ENCODE data around the gene MRS2. TPM values are rescaled to one million over a fixed set of nuclear protein-coding genes. Genes with fewer than 3 reads are reported as not detected.
A peak's percentile ranks its signal among the peaks of the same experiment; 100 is the strongest.
"Not testable (repeated sequence)": the region's sequence is repeated elsewhere in the genome, so short reads cannot be mapped to it uniquely, and the experiment has no call there.

MRS2 gene
- total RNA-seq, 1 experiment from 2014 or later: 37.3 TPM

DNA sequence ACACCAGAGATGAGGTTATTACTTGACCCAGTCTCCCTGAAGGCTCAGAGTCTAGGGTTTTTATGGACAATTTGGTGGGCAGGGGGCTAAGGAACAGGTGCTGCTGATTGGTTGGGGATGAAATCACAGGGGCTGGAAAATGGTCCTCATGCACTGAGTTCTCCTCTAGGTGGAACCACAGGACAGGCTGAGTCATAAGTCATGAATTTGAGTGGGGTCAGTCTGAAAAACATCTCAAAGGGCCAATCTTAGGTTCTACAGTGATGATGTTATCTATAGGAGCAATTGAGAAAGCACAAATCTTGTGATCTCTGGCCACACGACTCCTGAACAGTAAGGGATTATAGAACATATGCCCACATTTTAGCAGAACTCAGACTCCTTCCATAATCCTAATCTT lies 5.9 kb upstream of the MRS2 start:
- H3K9me2 ChIP-seq (replicated peaks; ENCODE audit: insufficient read depth, low read length): peaks cover 5% of the 10 kb centered on the region; the same call in 1 of the 2 replicates
- H3K4me1 ChIP-seq (ENCODE audit: low read length): peaks cover 25% of the 10 kb centered on the region
- no peak overlapping the region for H3K4me2 ChIP-seq (ENCODE audit: low read depth, low read length, poor library complexity, severe bottlenecking)
- H4K20me1 ChIP-seq (ENCODE audit: insufficient read depth, low read depth, low read length): no peaks in the 10 kb centered on the region
- no peak overlapping the region for H2AFZ ChIP-seq (ENCODE audit: low read length)
- H3K27ac ChIP-seq (ENCODE audit: low read length): no peak overlapping the region
- no peak for DNase-seq
- no peaks in the 10 kb centered on the region; the same call in 1 of the 2 replicates for H3K36me3 ChIP-seq (ENCODE audit: insufficient read depth, low read length)
- H3K4me3 ChIP-seq (ENCODE audit: low read length): no peak overlapping the region
- H3K27me3 ChIP-seq (ENCODE audit: low read length): no peaks in the 10 kb centered on the region; the same call in 1 of the 2 replicates
- H3K9ac ChIP-seq (ENCODE audit: low read length): no peak overlapping the region
- peaks cover 2% of the 10 kb centered on the region for H3K79me2 ChIP-seq (ENCODE audit: low read length)
- H3K9me3 ChIP-seq (ENCODE audit: low read length): peaks cover 12% of the 10 kb centered on the region

DNA sequence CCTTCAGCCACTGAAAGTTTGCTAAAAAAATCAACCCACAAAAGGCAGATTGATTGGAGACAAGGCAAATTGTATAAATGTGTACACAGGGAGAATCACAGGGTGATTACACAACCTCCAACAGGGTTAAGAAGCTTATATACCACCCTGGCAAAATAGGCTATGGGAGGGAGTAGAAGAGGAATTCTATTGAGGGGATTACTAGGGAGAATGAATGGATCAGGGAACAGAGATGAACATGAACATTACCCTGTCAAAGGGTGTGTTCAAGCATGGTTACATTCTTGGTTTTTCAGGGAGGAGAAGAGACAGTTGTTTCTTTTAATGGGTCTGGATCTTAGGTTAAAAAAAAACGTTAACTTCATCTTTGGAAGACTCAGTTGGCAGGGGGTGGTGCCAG lies 5.1 kb upstream of the MRS2 start:
- Histone ChIP-seq H3K79me2 (ENCODE audit: low read length) (peaks cover 10% of the 10 kb centered on the region), H2AFZ (ENCODE audit: low read length) (no peak overlapping the region), H3K4me1 (ENCODE audit: low read length) (peaks cover 29% of the 10 kb centered on the region), H4K20me1 (ENCODE audit: insufficient read depth, low read depth, low read length) (no peaks in the 10 kb centered on the region), H3K27me3 (ENCODE audit: low read length) (no peaks in the 10 kb centered on the region; the same call in 1 of the 2 replicates), H3K36me3 (ENCODE audit: insufficient read depth, low read length) (no peaks in the 10 kb centered on the region; the same call in 1 of the 2 replicates), H3K27ac (ENCODE audit: low read length) (no peak overlapping the region), H3K9me2 (replicated peaks; ENCODE audit: insufficient read depth, low read length) (peaks cover 7% of the 10 kb centered on the region; the same call in 1 of the 2 replicates), H3K4me3 (ENCODE audit: low read length) (no peak overlapping the region), H3K4me2 (ENCODE audit: low read depth, low read length, poor library complexity, severe bottlenecking) (no peak overlapping the region), H3K9ac (ENCODE audit: low read length) (no peak overlapping the region), H3K9me3 (ENCODE audit: low read length) (peaks cover 12% of the 10 kb centered on the region)
- DNase-seq: no peak

DNA sequence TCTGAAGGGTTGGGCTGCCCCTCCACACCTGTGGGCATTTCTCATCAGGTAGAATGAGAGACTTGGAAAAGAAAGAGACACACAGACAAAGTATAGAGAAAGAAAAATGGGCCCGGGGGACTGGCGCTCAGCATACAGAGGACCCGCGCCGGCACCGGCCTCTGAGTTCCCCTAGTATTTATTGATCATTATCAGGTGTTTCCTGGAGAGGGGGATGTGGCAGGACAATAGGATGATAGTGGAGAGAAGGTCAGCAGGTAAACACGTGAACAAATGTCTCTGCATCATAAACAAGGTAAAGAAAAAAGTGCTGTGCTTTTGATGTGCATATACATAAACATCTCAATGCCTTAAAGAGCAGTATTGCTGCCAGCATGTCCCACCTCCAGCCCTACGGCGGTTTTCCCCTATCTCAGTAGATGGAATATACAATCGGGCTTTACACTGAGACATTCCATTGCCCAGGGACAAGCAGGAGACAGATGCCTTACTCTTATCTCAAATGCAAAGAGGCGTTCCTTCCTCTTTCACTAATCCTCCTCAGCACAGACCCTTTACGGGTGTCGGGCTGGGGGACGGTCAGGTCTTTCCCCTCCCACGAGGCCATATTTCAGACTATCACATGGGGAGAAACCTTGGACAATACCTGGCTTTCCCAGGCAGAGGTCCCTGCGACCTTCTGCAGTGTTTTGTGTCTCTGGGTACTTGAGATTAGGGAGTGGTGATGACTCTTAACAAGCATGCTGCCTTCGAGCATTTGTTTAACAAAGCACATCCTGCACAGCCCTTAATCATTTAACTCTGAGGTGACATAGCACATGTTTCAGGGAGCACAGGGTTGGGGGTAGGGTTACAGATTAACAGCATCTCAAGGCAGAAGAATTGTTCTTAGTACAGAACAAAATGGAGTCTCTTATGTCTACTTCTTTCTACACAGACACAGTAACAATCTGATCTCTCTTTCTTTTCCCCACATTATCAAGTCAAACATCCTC lies 2.4 kb upstream of the MRS2 start:
- peak; percentile 71 for DNase-seq
- H3K9ac ChIP-seq (ENCODE audit: low read length): peak overlapping the region; percentile 45
- peaks cover 12% of the 10 kb centered on the region for H3K9me3 ChIP-seq (ENCODE audit: low read length)
- H2AFZ ChIP-seq (ENCODE audit: low read length): peak overlapping the region; percentile 84; the same call in 1 of the 2 replicates
- H3K27ac ChIP-seq (ENCODE audit: low read length): peak overlapping the region; percentile 70
- peaks cover 45% of the 10 kb centered on the region for H3K4me1 ChIP-seq (ENCODE audit: low read length)
- peaks cover 37% of the 10 kb centered on the region for H3K79me2 ChIP-seq (ENCODE audit: low read length)
- H3K36me3 ChIP-seq (ENCODE audit: insufficient read depth, low read length); H3K27me3 ChIP-seq (ENCODE audit: low read length); H3K9me2 ChIP-seq (replicated peaks; ENCODE audit: insufficient read depth, low read length); H4K20me1 ChIP-seq (ENCODE audit: insufficient read depth, low read depth, low read length): not testable (repeated sequence)
- peak overlapping the region; percentile 56 for H3K4me2 ChIP-seq (ENCODE audit: low read depth, low read length, poor library complexity, severe bottlenecking)
- peak overlapping the region; percentile 32; the same call in 1 of the 2 replicates for H3K4me3 ChIP-seq (ENCODE audit: low read length)

DNA sequence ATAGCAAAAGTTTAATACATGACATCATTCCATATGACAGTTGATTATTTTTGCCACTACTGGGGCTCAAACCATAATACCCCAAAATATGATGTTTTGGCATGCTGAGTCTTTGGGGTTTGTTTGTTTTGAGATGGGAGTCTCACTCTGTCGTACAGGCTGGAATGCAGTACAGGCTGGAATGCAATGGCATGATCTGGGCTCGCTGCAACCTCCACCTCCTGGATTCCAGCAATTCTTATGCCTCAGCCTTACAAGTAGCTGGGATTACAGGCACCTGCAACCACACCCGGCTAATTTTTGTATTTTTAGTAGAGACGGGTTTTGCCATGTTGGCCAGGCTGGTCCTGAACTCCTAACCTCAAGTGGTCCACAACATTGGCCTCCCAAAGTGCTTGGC lies 1.3 kb upstream of the MRS2 start:
- peaks cover 7% of the 10 kb centered on the region; the same call in 1 of the 2 replicates for H3K9me3 ChIP-seq (ENCODE audit: low read length)
- H3K9me2 ChIP-seq (replicated peaks; ENCODE audit: insufficient read depth, low read length): peaks cover 7% of the 10 kb centered on the region; the same call in 1 of the 2 replicates
- H3K9ac ChIP-seq (ENCODE audit: low read length): peak overlapping the region; percentile 45; the same call in 1 of the 2 replicates
- H3K27ac ChIP-seq (ENCODE audit: low read length): peak overlapping the region; percentile 70
- H4K20me1 ChIP-seq (ENCODE audit: insufficient read depth, low read depth, low read length): no peaks in the 10 kb centered on the region
- peak overlapping the region; percentile 56 for H3K4me2 ChIP-seq (ENCODE audit: low read depth, low read length, poor library complexity, severe bottlenecking)
- peaks cover 13% of the 10 kb centered on the region for H3K36me3 ChIP-seq (ENCODE audit: insufficient read depth, low read length)
- no peak overlapping the region for H3K4me3 ChIP-seq (ENCODE audit: low read length)
- no peaks in the 10 kb centered on the region; the same call in 1 of the 2 replicates for H3K27me3 ChIP-seq (ENCODE audit: low read length)
- no peak for DNase-seq
- H3K4me1 ChIP-seq (ENCODE audit: low read length): peaks cover 46% of the 10 kb centered on the region
- H3K79me2 ChIP-seq (ENCODE audit: low read length): peaks cover 47% of the 10 kb centered on the region
- peak overlapping the region; percentile 84; the same call in 1 of the 2 replicates for H2AFZ ChIP-seq (ENCODE audit: low read length)

DNA sequence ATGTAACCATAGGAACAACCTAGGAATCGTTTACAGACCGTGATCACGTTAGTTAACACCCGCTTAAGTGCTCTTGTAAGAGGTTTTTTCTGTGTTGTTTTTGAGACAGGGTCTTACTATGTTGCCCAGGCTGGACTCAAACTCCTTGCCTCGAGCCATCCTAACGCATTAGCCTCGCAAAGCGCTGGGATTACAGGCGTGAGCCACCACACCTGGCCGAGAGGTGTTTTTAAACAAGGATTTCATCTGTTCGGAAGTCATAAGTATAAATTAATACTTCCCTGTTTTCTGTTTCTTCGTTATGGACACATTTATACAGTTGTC lies 727 bp downstream of the MRS2 start:
- Histone ChIP-seq H3K27me3 (ENCODE audit: low read length) (no peaks in the 10 kb centered on the region), H4K20me1 (ENCODE audit: insufficient read depth, low read depth, low read length) (no peaks in the 10 kb centered on the region), H3K79me2 (ENCODE audit: low read length) (peaks cover 66% of the 10 kb centered on the region), H3K4me3 (ENCODE audit: low read length) (peak overlapping the region; percentile 81), H3K36me3 (ENCODE audit: insufficient read depth, low read length) (peaks cover 32% of the 10 kb centered on the region; the same call in 1 of the 2 replicates), H3K9me3 (ENCODE audit: low read length) (no peaks in the 10 kb centered on the region), H3K9me2 (replicated peaks; ENCODE audit: insufficient read depth, low read length) (peaks cover 7% of the 10 kb centered on the region; the same call in 1 of the 2 replicates), H3K27ac (ENCODE audit: low read length) (peak overlapping the region; percentile 49), H3K4me1 (ENCODE audit: low read length) (peaks cover 61% of the 10 kb centered on the region), H3K9ac (ENCODE audit: low read length) (peak overlapping the region; percentile 93), H2AFZ (ENCODE audit: low read length) (no peak overlapping the region), H3K4me2 (ENCODE audit: low read depth, low read length, poor library complexity, severe bottlenecking) (peak overlapping the region; percentile 84)
- peak; percentile 75 for DNase-seq

DNA sequence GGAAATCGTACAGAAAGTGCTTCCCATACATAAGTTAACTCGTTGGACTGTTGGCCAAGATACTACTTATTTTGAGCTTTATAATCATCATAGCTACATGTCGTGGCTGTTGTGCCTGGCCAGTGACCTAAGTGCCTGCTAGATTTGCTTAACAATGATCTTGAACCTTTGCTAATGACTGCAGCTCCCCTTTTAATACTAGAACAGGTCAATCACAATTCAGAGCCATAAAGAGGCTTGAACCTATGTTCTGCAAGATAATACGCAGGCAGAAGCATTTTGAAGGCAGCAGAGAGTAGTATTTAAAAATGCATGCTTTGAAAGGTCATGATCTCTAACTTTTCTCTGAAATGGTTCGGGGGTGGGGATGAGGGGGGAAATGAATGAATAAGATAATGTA lies 2.5 kb downstream of the MRS2 start:
- DNase-seq: no peak
- Histone ChIP-seq H3K4me1 (ENCODE audit: low read length) (peaks cover 68% of the 10 kb centered on the region), H3K27ac (ENCODE audit: low read length) (no peak overlapping the region), H3K79me2 (ENCODE audit: low read length) (peaks cover 84% of the 10 kb centered on the region), H4K20me1 (ENCODE audit: insufficient read depth, low read depth, low read length) (no peaks in the 10 kb centered on the region), H3K4me3 (ENCODE audit: low read length) (no peak overlapping the region), H3K9me3 (ENCODE audit: low read length) (no peaks in the 10 kb centered on the region), H3K36me3 (ENCODE audit: insufficient read depth, low read length) (peaks cover 47% of the 10 kb centered on the region), H3K9me2 (replicated peaks; ENCODE audit: insufficient read depth, low read length) (peaks cover 7% of the 10 kb centered on the region; the same call in 1 of the 2 replicates), H3K27me3 (ENCODE audit: low read length) (no peaks in the 10 kb centered on the region), H2AFZ (ENCODE audit: low read length) (no peak overlapping the region), H3K9ac (ENCODE audit: low read length) (no peak overlapping the region), H3K4me2 (ENCODE audit: low read depth, low read length, poor library complexity, severe bottlenecking) (no peak overlapping the region)

DNA sequence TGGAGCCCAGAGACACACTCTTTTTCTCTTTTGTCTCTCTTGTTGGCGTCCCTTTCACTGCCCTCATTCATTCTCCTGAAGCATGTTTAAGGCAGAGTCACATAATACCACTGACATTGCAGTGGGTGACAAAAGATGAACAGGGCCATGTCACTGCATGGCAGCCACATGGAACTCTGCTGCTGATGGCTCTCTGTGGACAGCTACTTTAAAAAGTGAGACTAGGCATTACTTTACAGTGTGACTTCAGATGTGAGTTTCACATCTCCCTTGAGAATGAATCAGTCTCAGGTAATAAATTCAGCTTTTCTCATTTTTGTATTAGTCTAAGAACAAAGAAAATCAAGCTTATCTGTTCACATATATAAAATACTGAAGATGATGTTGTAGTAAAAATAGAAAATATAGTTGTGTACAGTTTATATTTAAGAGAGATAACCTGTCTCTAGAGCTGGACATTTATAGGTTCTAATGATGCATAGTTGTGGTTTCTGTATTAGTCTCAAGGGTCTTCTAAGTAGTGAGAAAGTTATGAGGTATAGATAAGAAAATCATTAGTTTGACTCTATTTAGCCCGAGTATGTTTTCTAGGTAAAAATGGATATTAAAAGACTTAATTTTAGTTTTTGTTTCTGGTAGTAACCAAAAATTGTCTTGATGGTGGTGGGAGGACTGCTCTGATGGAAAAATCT lies 6.1 kb downstream of the MRS2 start:
- Histone ChIP-seq H3K4me1 (ENCODE audit: low read length) (peaks cover 41% of the 10 kb centered on the region), H3K79me2 (ENCODE audit: low read length) (peaks cover 77% of the 10 kb centered on the region), H4K20me1 (ENCODE audit: insufficient read depth, low read depth, low read length) (no peaks in the 10 kb centered on the region), H3K4me2 (ENCODE audit: low read depth, low read length, poor library complexity, severe bottlenecking) (peak overlapping the region; percentile 7), H3K4me3 (ENCODE audit: low read length) (no peak overlapping the region), H3K9ac (ENCODE audit: low read length) (no peak overlapping the region), H3K36me3 (ENCODE audit: insufficient read depth, low read length) (peaks cover 76% of the 10 kb centered on the region), H3K27ac (ENCODE audit: low read length) (no peak overlapping the region), H3K9me3 (ENCODE audit: low read length) (no peaks in the 10 kb centered on the region), H3K9me2 (replicated peaks; ENCODE audit: insufficient read depth, low read length) (no peaks in the 10 kb centered on the region), H3K27me3 (ENCODE audit: low read length) (no peaks in the 10 kb centered on the region), H2AFZ (ENCODE audit: low read length) (no peak overlapping the region)
- no peak for DNase-seq

DNA sequence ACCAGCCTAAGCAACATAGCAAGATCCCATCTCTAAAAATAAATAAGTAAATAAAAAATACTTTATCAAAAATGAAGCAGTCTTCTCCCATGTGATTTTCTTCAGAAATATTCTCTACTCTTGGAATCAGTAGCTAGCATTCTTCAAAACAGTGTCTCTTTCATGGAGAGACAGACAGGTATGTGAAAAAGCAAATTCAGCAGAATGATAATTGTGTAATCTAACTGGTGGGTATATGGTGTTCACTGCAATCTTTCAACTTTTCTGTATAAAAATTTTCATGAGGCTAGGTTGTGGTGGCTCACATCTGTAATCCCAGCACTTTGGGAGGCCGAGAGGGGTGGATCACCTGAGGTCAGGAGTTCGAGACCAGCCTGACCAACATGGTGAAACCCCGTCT lies 7.9 kb downstream of the MRS2 start:
- no peak overlapping the region for H3K27ac ChIP-seq (ENCODE audit: low read length)
- H3K4me1 ChIP-seq (ENCODE audit: low read length): peaks cover 39% of the 10 kb centered on the region
- H3K36me3 ChIP-seq (ENCODE audit: insufficient read depth, low read length): peaks cover 80% of the 10 kb centered on the region
- H3K4me2 ChIP-seq (ENCODE audit: low read depth, low read length, poor library complexity, severe bottlenecking): no peak overlapping the region
- H4K20me1 ChIP-seq (ENCODE audit: insufficient read depth, low read depth, low read length): no peaks in the 10 kb centered on the region
- H3K27me3 ChIP-seq (ENCODE audit: low read length): no peaks in the 10 kb centered on the region
- no peaks in the 10 kb centered on the region for H3K9me2 ChIP-seq (replicated peaks; ENCODE audit: insufficient read depth, low read length)
- no peak overlapping the region for H3K4me3 ChIP-seq (ENCODE audit: low read length)
- peaks cover 65% of the 10 kb centered on the region for H3K79me2 ChIP-seq (ENCODE audit: low read length)
- DNase-seq: no peak
- no peak overlapping the region for H2AFZ ChIP-seq (ENCODE audit: low read length)
- H3K9ac ChIP-seq (ENCODE audit: low read length): no peak overlapping the region
- H3K9me3 ChIP-seq (ENCODE audit: low read length): no peaks in the 10 kb centered on the region
